ENCODE measurements around the gene CHKB.
A peak's percentile ranks its signal among the peaks of the same experiment; 100 is the strongest.

The CHKB gene

DNA sequence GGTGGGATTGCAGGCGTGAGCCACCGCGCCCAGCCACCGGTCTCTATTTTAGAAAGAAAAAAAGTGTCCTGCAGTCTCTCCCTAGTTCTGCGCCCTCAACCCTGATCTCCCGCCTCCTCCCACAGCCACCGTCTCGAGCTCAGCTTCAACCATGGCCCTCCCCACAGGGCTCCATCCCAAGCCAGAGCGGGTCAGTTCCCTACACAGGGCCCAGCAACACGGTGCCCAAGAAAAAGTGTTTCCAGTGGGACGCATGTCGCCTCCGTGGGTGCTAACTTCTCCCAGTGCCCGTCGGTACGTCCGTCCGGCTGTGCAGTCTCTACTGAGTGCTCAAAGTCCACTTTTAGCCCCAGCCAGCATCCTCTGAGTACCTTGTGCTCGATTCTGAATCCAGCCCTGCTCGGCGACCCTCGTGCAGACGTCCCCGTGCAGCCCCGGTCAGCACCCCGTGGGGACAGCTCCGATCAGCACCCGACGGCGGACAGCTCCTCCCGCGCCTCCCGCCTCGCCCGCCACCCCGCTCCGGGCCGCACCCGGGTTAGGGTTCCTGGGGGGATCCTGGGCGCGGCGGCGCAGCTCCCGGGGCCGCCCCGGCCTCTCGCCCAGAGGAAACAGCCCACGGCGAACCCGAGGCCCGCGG is 17.3 kb upstream of the CHKB start:
- intact Hi-C loops (cut with micrococcal nuclease), result loop anchor here (2.0 kb wide), 1 partner anchor 17 kb away; the partner anchor contains the start of gene CHKB
- Mint-ChIP-seq H3K9me3 (no peaks in the 10 kb centered on the region), H3K36me3 (ENCODE audit: low read depth) (no peaks in the 10 kb centered on the region), H3K4me3 (peak overlapping the region; percentile 18), H3K27me3 (peaks cover 69% of the 10 kb centered on the region), H3K27ac (no peak overlapping the region), H3K4me1 (ENCODE audit: low read depth) (peaks cover 5% of the 10 kb centered on the region)

DNA sequence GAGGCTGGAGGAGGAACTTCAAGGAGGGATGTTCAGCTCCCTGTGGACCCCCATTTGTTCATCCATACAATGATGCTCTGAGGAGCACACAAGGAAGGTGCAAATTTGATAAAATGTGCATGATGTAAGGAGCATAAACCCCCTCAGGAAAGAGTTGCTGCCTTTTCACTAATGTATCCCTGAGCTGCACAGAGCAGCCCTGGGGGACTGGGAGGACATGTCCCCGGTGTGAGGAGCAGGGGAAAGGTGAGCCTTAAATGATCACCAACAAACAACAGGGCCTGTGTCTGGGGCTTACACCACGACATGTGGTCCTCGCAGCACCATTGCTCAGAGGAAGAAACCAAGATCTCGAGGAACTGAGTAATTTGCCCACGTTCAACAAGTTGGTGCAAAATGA is 14.4 kb upstream of the CHKB start:
- peaks cover 44% of the 10 kb centered on the region for H3K27me3 Mint-ChIP-seq
- H3K36me3 Mint-ChIP-seq (ENCODE audit: low read depth), result no peaks in the 10 kb centered on the region
- no peak overlapping the region for H3K4me3 Mint-ChIP-seq
- no peaks in the 10 kb centered on the region for H3K9me3 Mint-ChIP-seq
- H3K4me1 Mint-ChIP-seq (ENCODE audit: low read depth), result peaks cover 5% of the 10 kb centered on the region
- intact Hi-C loops (cut with micrococcal nuclease), result no loop called here
- H3K27ac Mint-ChIP-seq, result no peak overlapping the region

DNA sequence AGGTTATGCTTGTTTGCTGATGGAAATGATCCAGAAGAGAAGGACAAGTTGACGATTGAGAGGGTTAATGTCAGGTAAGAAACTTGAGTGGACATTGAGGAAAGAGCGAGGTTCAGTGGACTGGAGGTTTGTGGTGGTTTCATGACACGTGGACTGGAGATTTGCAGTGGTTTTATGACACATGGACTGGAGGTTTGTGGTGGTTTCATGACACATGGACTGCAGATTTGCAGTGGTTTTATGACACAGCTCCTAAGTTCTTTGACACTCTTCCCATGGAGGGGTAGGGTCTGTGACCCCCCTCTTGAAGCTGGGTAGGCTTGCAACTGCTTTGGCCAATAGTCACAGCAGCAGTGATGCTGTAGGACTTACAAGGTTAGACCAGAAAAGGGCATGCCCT is 12.5 kb upstream of the CHKB start:
- peaks cover 35% of the 10 kb centered on the region for H3K27me3 Mint-ChIP-seq
- no peak overlapping the region for H3K27ac Mint-ChIP-seq
- H3K36me3 Mint-ChIP-seq (ENCODE audit: low read depth), result no peaks in the 10 kb centered on the region
- H3K4me3 Mint-ChIP-seq, result no peak overlapping the region
- H3K4me1 Mint-ChIP-seq (ENCODE audit: low read depth), result peaks cover 5% of the 10 kb centered on the region
- no peaks in the 10 kb centered on the region for H3K9me3 Mint-ChIP-seq
- intact Hi-C loops (cut with micrococcal nuclease), result no loop called here

- H3K4me1 Mint-ChIP-seq (ENCODE audit: low read depth), result peaks cover 6% of the 10 kb centered on the region
- intact Hi-C loops (cut with micrococcal nuclease), result no loop called here
- H3K27me3 Mint-ChIP-seq, result peaks cover 8% of the 10 kb centered on the region
- no peak overlapping the region for H3K27ac Mint-ChIP-seq
- no peaks in the 10 kb centered on the region for H3K9me3 Mint-ChIP-seq
- H3K36me3 Mint-ChIP-seq (ENCODE audit: low read depth), result peaks cover 5% of the 10 kb centered on the region
- no peak overlapping the region for H3K4me3 Mint-ChIP-seq
These were observed 4.8 kb upstream of the CHKB start for GRCh38 chr22:50587407-50587806.

- no peak overlapping the region for H3K4me3 Mint-ChIP-seq
- H3K27ac Mint-ChIP-seq, result no peak overlapping the region
- H3K9me3 Mint-ChIP-seq, result no peaks in the 10 kb centered on the region
- peaks cover 8% of the 10 kb centered on the region for H3K27me3 Mint-ChIP-seq
- intact Hi-C loops (cut with micrococcal nuclease), result no loop called here
- peaks cover 9% of the 10 kb centered on the region for H3K36me3 Mint-ChIP-seq (ENCODE audit: low read depth)
- H3K4me1 Mint-ChIP-seq (ENCODE audit: low read depth), result peaks cover 11% of the 10 kb centered on the region
These were observed 3.8 kb upstream of the CHKB start for GRCh38 chr22:50586416-50586815.

DNA sequence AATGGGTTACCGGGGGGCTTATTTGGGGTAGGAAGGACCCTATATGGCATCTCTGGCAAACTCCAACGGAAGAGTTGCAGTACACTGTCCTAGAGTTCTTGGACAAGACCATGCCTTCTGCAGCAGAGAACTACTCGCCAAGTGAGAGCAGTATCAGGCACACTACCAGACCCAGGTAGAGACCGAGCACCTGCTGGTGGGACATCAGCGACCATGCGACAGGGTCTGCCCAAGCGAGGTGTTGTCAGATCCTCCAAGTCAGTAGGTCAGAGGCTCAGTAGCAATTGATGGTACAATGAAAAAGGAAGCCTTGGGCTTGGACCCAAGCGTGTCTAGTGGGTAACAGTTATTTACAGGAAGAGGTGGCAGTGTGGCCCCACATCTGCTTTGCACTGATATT is 3.1 kb upstream of the CHKB start:
- Mint-ChIP-seq H3K4me3 (no peak overlapping the region), H3K27ac (no peak overlapping the region), H3K4me1 (ENCODE audit: low read depth) (peaks cover 14% of the 10 kb centered on the region), H3K36me3 (ENCODE audit: low read depth) (peaks cover 16% of the 10 kb centered on the region), H3K9me3 (no peaks in the 10 kb centered on the region), H3K27me3 (peaks cover 8% of the 10 kb centered on the region)
- intact Hi-C loops (cut with micrococcal nuclease), result no loop called here

GRCh38 chr22:50585238-50585637 is 2.6 kb upstream of the CHKB start:
- no peaks in the 10 kb centered on the region for H3K9me3 Mint-ChIP-seq
- H3K4me3 Mint-ChIP-seq, result no peak overlapping the region
- intact Hi-C loops (cut with micrococcal nuclease), result no loop called here
- peaks cover 5% of the 10 kb centered on the region for H3K27me3 Mint-ChIP-seq
- H3K27ac Mint-ChIP-seq, result no peak overlapping the region
- peaks cover 19% of the 10 kb centered on the region for H3K4me1 Mint-ChIP-seq (ENCODE audit: low read depth)
- peaks cover 21% of the 10 kb centered on the region for H3K36me3 Mint-ChIP-seq (ENCODE audit: low read depth)

DNA sequence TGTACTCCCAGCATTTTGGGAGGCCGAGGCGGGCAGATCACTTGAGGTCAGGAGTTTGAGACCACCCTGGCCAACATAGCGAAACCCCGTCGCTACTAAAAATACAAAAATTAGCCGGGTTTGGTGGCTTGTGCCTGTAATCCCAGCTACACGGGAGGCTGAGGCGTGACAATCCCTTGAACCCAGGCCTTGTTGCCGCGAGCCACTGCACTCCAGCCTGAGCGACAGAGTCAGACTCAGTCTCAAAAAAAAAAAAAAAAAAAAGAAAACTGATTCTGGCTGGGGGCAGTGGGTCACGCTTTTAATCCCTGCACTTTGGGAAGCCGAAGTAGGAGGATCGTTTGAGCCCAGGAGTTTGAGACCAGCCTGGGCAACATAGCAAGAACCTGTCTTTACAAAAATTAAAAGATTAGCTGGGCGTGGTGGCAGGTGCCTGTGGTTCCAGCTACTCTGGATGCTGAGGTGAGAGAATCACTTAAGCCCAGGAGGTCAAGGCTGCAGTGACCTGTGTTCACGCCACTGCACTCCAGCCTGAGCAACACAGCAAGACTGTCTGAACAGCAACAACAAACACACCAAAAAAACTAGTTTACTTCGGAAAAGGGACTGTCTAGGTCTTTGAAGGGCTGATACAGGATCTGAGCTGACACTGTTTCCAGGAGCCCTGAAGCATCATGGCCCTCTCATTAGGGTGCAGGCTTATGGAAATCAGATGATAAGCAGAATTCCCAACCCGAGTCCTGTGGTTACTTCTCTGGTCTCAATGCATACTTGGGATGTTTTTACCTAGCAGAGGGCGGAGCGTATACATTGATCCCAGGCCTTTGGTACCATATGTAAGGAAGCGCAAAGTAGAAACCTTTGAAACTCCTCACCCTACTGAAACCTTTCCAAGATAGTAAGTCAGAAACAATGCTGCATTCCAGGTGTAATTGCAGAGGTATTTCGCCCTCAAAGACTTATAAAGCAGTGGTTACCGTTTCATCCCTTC is 1.8 kb upstream of the CHKB start:
- Mint-ChIP-seq H3K4me1 (ENCODE audit: low read depth) (peaks cover 27% of the 10 kb centered on the region), H3K4me3 (no peak overlapping the region), H3K27ac (no peak overlapping the region), H3K27me3 (peaks cover 5% of the 10 kb centered on the region), H3K36me3 (ENCODE audit: low read depth) (peaks cover 30% of the 10 kb centered on the region), H3K9me3 (no peaks in the 10 kb centered on the region)
- intact Hi-C loops (cut with micrococcal nuclease), result loop anchor here (5.0 kb wide), 1 partner anchor 77 kb away; the partner anchor contains the start of genes LMF2 and NCAPH2

DNA sequence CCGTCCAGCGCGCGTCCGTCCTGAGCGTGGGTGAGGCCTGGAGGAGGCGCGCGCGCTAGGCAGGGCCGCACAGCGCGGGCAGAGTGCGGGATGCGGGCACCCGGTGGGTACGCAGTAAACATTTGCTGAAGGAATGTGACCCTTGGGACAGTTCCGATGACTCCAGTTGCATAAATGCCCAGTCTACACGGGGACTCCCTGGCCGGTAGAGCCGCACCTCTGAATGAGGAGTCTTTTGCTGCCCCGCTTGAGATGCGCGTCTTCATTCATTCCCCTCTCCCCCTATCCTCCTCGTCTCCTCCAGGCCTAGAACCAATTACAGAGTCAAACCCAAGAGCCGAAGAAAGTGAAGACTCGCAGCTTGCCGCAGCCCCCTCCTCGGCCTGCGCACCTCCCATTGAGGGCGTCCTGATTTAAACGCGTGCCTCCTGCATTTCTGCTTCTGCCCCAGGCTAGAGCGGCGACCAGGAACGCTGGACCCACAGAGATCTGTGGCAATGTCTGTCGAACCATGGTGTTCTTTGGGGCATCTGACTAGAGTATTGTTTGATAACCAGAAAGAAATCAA is 729 bp upstream of the CHKB start:
- H3K4me3 Mint-ChIP-seq, result peak overlapping the region; percentile 80
- intact Hi-C loops (cut with micrococcal nuclease), result loop anchor here (2.0 to 5.0 kb wide), 4 partner anchors 17 to 76 kb away; partner anchors contain the start of genes LMF2, MAPK8IP2, NCAPH2 and TYMP
- peak overlapping the region; percentile 95 for H3K27ac Mint-ChIP-seq
- peaks cover 8% of the 10 kb centered on the region for H3K27me3 Mint-ChIP-seq
- no peaks in the 10 kb centered on the region for H3K9me3 Mint-ChIP-seq
- peaks cover 37% of the 10 kb centered on the region for H3K4me1 Mint-ChIP-seq (ENCODE audit: low read depth)
- peaks cover 40% of the 10 kb centered on the region for H3K36me3 Mint-ChIP-seq (ENCODE audit: low read depth)

DNA sequence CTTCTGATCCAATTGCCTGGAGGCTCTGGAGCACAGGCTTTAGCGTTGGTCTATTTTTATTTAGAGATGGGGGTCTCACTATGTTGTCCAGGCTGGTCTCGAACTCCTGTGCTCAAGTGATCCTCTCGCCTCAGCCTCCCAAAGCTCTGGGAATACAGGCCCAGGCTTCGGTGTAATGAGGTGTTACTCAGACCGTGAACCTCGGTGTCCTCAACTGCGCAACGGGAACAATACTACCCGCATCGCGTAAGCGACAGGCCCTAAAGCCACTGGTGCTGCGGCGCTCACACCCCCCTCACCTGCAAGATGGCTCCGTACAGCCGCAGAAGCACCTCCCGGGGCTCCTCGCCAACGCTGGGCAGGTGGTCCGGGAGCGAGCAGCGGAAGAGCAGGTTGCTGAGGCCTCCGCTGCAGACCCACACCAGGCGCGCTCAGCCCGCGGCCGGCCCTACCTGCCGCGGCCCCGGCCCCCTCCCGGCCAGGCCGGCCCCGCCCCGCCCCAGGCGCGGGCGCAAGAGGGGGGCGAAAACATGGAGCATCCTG is 628 bp downstream of the CHKB start:
- intact Hi-C loops (cut with micrococcal nuclease), result loop anchor here (2.0 to 5.0 kb wide), 4 partner anchors 19 to 75 kb away; partner anchors contain the start of genes LMF2, MAPK8IP2, NCAPH2 and TYMP
- H3K27ac Mint-ChIP-seq, result peak overlapping the region; percentile 95

DNA sequence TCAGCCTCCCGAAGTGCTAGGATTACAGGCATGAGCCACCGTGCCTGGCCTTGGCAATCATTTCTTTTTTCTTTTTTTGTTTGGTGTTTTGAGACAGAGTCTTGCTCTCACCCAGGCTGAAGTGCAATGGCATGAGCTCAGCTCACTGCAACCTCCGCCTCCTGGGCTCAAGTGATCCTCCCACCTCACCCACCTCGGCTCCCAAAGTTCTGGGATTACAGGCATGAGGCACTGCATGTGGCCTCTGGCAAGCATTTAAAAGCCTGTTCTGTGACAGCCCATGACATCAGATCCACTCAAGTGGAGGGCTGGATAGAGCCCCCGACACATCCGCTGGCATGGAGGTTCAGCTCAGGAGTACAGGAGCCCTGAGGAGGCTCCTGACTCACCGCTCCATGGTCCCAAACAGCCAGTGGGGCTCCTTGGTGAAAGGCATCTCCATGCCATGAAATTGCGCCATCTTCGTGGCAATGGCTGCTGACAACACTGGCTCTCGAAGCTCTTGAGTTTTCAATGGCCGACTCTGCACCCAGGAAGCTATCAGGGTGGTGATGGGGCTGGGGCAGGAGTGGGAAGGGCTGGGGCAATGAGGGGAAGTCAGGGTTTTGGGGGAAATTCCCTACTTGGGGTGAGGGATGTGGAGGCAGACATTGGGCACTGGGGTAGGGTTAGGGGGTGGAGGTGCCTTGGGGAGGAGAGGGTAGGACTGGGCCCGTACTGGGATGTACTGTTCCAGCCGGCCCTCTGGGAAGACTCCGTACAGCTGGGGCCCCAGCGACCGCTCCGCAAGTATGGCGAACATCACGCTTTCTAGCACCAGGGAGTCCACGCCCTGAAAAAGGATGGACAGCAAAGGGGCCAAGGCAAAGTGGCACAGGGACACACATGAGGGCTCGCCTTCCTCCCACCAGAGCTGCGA is 1.4 kb downstream of the CHKB start:
- peaks cover 47% of the 10 kb centered on the region for H3K4me1 Mint-ChIP-seq (ENCODE audit: low read depth)
- intact Hi-C loops (cut with micrococcal nuclease), result loop anchor here (5.0 kb wide), 1 partner anchor 74 kb away; the partner anchor contains the start of genes LMF2 and NCAPH2
- peak overlapping the region; percentile 80 for H3K4me3 Mint-ChIP-seq
- peak overlapping the region; percentile 95 for H3K27ac Mint-ChIP-seq
- H3K9me3 Mint-ChIP-seq, result no peaks in the 10 kb centered on the region
- peaks cover 47% of the 10 kb centered on the region for H3K36me3 Mint-ChIP-seq (ENCODE audit: low read depth)
- H3K27me3 Mint-ChIP-seq, result peaks cover 13% of the 10 kb centered on the region

More for the DNA sequence above, 628 bp downstream of the CHKB start:
- peaks cover 46% of the 10 kb centered on the region for H3K4me1 Mint-ChIP-seq (ENCODE audit: low read depth)
- H3K9me3 Mint-ChIP-seq, result no peaks in the 10 kb centered on the region
- H3K36me3 Mint-ChIP-seq (ENCODE audit: low read depth), result peaks cover 47% of the 10 kb centered on the region
- peaks cover 14% of the 10 kb centered on the region for H3K27me3 Mint-ChIP-seq
- H3K4me3 Mint-ChIP-seq, result peak overlapping the region; percentile 80

GRCh38 chr22:50579752-50580151 is 2.9 kb downstream of the CHKB start:
- Mint-ChIP-seq H3K9me3 (no peaks in the 10 kb centered on the region), H3K27me3 (peaks cover 9% of the 10 kb centered on the region), H3K36me3 (ENCODE audit: low read depth) (peaks cover 47% of the 10 kb centered on the region), H3K27ac (no peak overlapping the region), H3K4me1 (ENCODE audit: low read depth) (peaks cover 47% of the 10 kb centered on the region), H3K4me3 (no peak overlapping the region)
- intact Hi-C loops (cut with micrococcal nuclease), result loop anchor here (5.0 kb wide), 1 partner anchor 72 kb away; the partner anchor contains the start of genes LMF2 and NCAPH2

Data from dendritic cell treated with granulocyte-macrophage colony-stimulating factor and Interleukin-4, amounts not matched to agents 40 ng/mL and 50 ng/mL, for 4 days (primary cell).